ENCODE data around the gene IRX4.

- TF ChIP-seq RAD21 (IDR thresholded peaks at IDR 0.05; ENCODE audit: low read depth) (no peak), YY1 (IDR thresholded peaks at IDR 0.05; ENCODE audit: low read depth) (no peak), CEBPB (IDR thresholded peaks at IDR 0.05) (no peak), EGR1 (IDR thresholded peaks at IDR 0.05) (no peak), NFIC (IDR thresholded peaks at IDR 0.05) (no peak), TAF1 (IDR thresholded peaks at IDR 0.05; ENCODE audit: low read depth) (no peak), MAX (IDR thresholded peaks at IDR 0.05) (no peak), CREB1 (IDR thresholded peaks at IDR 0.05; ENCODE audit: low read depth) (no peak), REST (IDR thresholded peaks at IDR 0.05; ENCODE audit: low read depth) (no peak)
Observed at GRCh38 chr5:1926071-1926440, 43.3 kb upstream of the IRX4 start.
